ENCODE data around the gene RTCB.

Gene RTCB

GRCh38 chr22:32401486-32401885 lies 10.6 kb downstream of the RTCB start:
- peaks cover 39 to 89% of the 10 kb centered on the region in 2 donors for H3K36me3 ChIP-seq (ENCODE audit: control insufficient read depth in 1 of 2, insufficient read depth in 2 of 2, low read length in 2 of 2)
- no peaks in the 10 kb centered on the region for H3K9me3 ChIP-seq (ENCODE audit: control insufficient read depth in 1 of 2, low read length in 2 of 2)
- no peaks in the 10 kb centered on the region for H3K4me1 ChIP-seq (ENCODE audit: control insufficient read depth in 1 of 2, insufficient read depth in 2 of 2, low read length in 2 of 2)
- no peak overlapping the region for H3K27ac ChIP-seq (ENCODE audit: low read depth, low read length)
- H3K27me3 ChIP-seq (ENCODE audit: control insufficient read depth in 1 of 2, insufficient read depth in 2 of 2, low read length in 2 of 2) = no peaks in the 10 kb centered on the region
- H3K9ac ChIP-seq (ENCODE audit: low read depth in 1 of 2, low read length in 2 of 2) = no peak overlapping the region
- H3K4me3 ChIP-seq (ENCODE audit: low read depth in 1 of 2, low read length in 2 of 2) = no peak overlapping the region

- H3K4me3 ChIP-seq (ENCODE audit: low read depth in 1 of 2, low read length in 2 of 2) = no peak overlapping the region
- no peaks in the 10 kb centered on the region for H3K4me1 ChIP-seq (ENCODE audit: control insufficient read depth in 1 of 2, insufficient read depth in 2 of 2, low read length in 2 of 2)
- no peaks in the 10 kb centered on the region for H3K9me3 ChIP-seq (ENCODE audit: control insufficient read depth in 1 of 2, low read length in 2 of 2)
- H3K27me3 ChIP-seq (ENCODE audit: control insufficient read depth in 1 of 2, insufficient read depth in 2 of 2, low read length in 2 of 2) = no peaks in the 10 kb centered on the region
- H3K9ac ChIP-seq (ENCODE audit: low read depth in 1 of 2, low read length in 2 of 2) = no peak overlapping the region
- H3K36me3 ChIP-seq (ENCODE audit: control insufficient read depth in 1 of 2, insufficient read depth in 2 of 2, low read length in 2 of 2) = peaks cover 63 to 100% of the 10 kb centered on the region in 2 donors
- no peak overlapping the region for H3K27ac ChIP-seq (ENCODE audit: low read depth, low read length)
Measured at GRCh38 chr22:32396746-32397145, 15.3 kb downstream of the RTCB start.

GRCh38 chr22:32396255-32396654 lies 15.8 kb downstream of the RTCB start:
- Histone ChIP-seq H3K27me3 (ENCODE audit: control insufficient read depth in 1 of 2, insufficient read depth in 2 of 2, low read length in 2 of 2) (no peaks in the 10 kb centered on the region), H3K4me1 (ENCODE audit: control insufficient read depth in 1 of 2, insufficient read depth in 2 of 2, low read length in 2 of 2) (no peaks in the 10 kb centered on the region)

GRCh38 chr22:32395107-32395506 lies 16.9 kb downstream of the RTCB start:
- Histone ChIP-seq H3K4me3 (ENCODE audit: low read depth in 1 of 2, low read length in 2 of 2) (no peak overlapping the region), H3K27ac (ENCODE audit: low read depth, low read length) (no peak overlapping the region), H3K4me1 (ENCODE audit: control insufficient read depth in 1 of 2, insufficient read depth in 2 of 2, low read length in 2 of 2) (no peaks in the 10 kb centered on the region), H3K9ac (ENCODE audit: low read depth in 1 of 2, low read length in 2 of 2) (no peak overlapping the region), H3K27me3 (ENCODE audit: control insufficient read depth in 1 of 2, insufficient read depth in 2 of 2, low read length in 2 of 2) (no peaks in the 10 kb centered on the region), H3K9me3 (ENCODE audit: control insufficient read depth in 1 of 2, low read length in 2 of 2) (no peaks in the 10 kb centered on the region), H3K36me3 (ENCODE audit: control insufficient read depth in 1 of 2, insufficient read depth in 2 of 2, low read length in 2 of 2) (peaks cover 53 to 97% of the 10 kb centered on the region in 2 donors)

More at GRCh38 chr22:32396255-32396654, 15.8 kb downstream of the RTCB start:
- Histone ChIP-seq H3K27ac (ENCODE audit: low read depth, low read length) (no peak overlapping the region), H3K36me3 (ENCODE audit: control insufficient read depth in 1 of 2, insufficient read depth in 2 of 2, low read length in 2 of 2) (peaks cover 58 to 100% of the 10 kb centered on the region in 2 donors), H3K4me3 (ENCODE audit: low read depth in 1 of 2, low read length in 2 of 2) (no peak overlapping the region), H3K9me3 (ENCODE audit: control insufficient read depth in 1 of 2, low read length in 2 of 2) (no peaks in the 10 kb centered on the region), H3K9ac (ENCODE audit: low read depth in 1 of 2, low read length in 2 of 2) (no peak overlapping the region)

GRCh38 chr22:32389685-32390084 lies 22.4 kb downstream of the RTCB start:
- no peak overlapping the region for H3K4me3 ChIP-seq (ENCODE audit: low read depth in 1 of 2, low read length in 2 of 2)
- peaks cover 30 to 74% of the 10 kb centered on the region in 2 donors for H3K36me3 ChIP-seq (ENCODE audit: control insufficient read depth in 1 of 2, insufficient read depth in 2 of 2, low read length in 2 of 2)
- no peak overlapping the region for H3K27ac ChIP-seq (ENCODE audit: low read depth, low read length)
- H3K4me1 ChIP-seq (ENCODE audit: control insufficient read depth in 1 of 2, insufficient read depth in 2 of 2, low read length in 2 of 2) = no peaks in the 10 kb centered on the region
- no peaks in the 10 kb centered on the region for H3K9me3 ChIP-seq (ENCODE audit: control insufficient read depth in 1 of 2, low read length in 2 of 2)
- H3K27me3 ChIP-seq (ENCODE audit: control insufficient read depth in 1 of 2, insufficient read depth in 2 of 2, low read length in 2 of 2) = no peaks in the 10 kb centered on the region
- no peak overlapping the region for H3K9ac ChIP-seq (ENCODE audit: low read depth in 1 of 2, low read length in 2 of 2)

GRCh38 chr22:32385681-32386080 lies 26.4 kb downstream of the RTCB start:
- H3K36me3 ChIP-seq (ENCODE audit: control insufficient read depth in 1 of 2, insufficient read depth in 2 of 2, low read length in 2 of 2) = peaks cover 9 to 34% of the 10 kb centered on the region in 2 donors

GRCh38 chr22:32380991-32381390 lies 31.1 kb downstream of the RTCB start:
- no peaks in the 10 kb centered on the region for H3K9me3 ChIP-seq (ENCODE audit: control insufficient read depth in 1 of 2, low read length in 2 of 2)
- H3K4me1 ChIP-seq (ENCODE audit: control insufficient read depth in 1 of 2, insufficient read depth in 2 of 2, low read length in 2 of 2) = peaks cover 0 to 3% of the 10 kb centered on the region in 2 donors
- H3K36me3 ChIP-seq (ENCODE audit: control insufficient read depth in 1 of 2, insufficient read depth in 2 of 2, low read length in 2 of 2) = peaks cover 0 to 8% of the 10 kb centered on the region in 2 donors
- no peak overlapping the region for H3K9ac ChIP-seq (ENCODE audit: low read depth in 1 of 2, low read length in 2 of 2)
- no peak overlapping the region for H3K4me3 ChIP-seq (ENCODE audit: low read depth in 1 of 2, low read length in 2 of 2)
- no peak overlapping the region for H3K27ac ChIP-seq (ENCODE audit: low read depth, low read length)
- no peaks in the 10 kb centered on the region for H3K27me3 ChIP-seq (ENCODE audit: control insufficient read depth in 1 of 2, insufficient read depth in 2 of 2, low read length in 2 of 2)

More at GRCh38 chr22:32385681-32386080, 26.4 kb downstream of the RTCB start:
- no peaks in the 10 kb centered on the region for H3K4me1 ChIP-seq (ENCODE audit: control insufficient read depth in 1 of 2, insufficient read depth in 2 of 2, low read length in 2 of 2)
- H3K9me3 ChIP-seq (ENCODE audit: control insufficient read depth in 1 of 2, low read length in 2 of 2) = no peaks in the 10 kb centered on the region
- H3K9ac ChIP-seq (ENCODE audit: low read depth in 1 of 2, low read length in 2 of 2) = no peak overlapping the region
- H3K4me3 ChIP-seq (ENCODE audit: low read depth in 1 of 2, low read length in 2 of 2) = no peak overlapping the region
- H3K27me3 ChIP-seq (ENCODE audit: control insufficient read depth in 1 of 2, insufficient read depth in 2 of 2, low read length in 2 of 2) = no peaks in the 10 kb centered on the region
- H3K27ac ChIP-seq (ENCODE audit: low read depth, low read length) = no peak overlapping the region

- Histone ChIP-seq H3K27ac (ENCODE audit: low read depth, low read length) (no peak overlapping the region), H3K4me1 (ENCODE audit: control insufficient read depth in 1 of 2, insufficient read depth in 2 of 2, low read length in 2 of 2) (peaks cover 0 to 3% of the 10 kb centered on the region in 2 donors)
Measured at GRCh38 chr22:32378707-32379272, 33.3 kb downstream of the RTCB start.

GRCh38 chr22:32376681-32377080 lies 35.4 kb downstream of the RTCB start:
- no peaks in the 10 kb centered on the region for H3K27me3 ChIP-seq (ENCODE audit: control insufficient read depth in 1 of 2, insufficient read depth in 2 of 2, low read length in 2 of 2)
- H3K4me3 ChIP-seq (ENCODE audit: low read depth in 1 of 2, low read length in 2 of 2) = no peak overlapping the region
- peaks cover 0 to 3% of the 10 kb centered on the region in 2 donors for H3K4me1 ChIP-seq (ENCODE audit: control insufficient read depth in 1 of 2, insufficient read depth in 2 of 2, low read length in 2 of 2)
- no peaks in the 10 kb centered on the region for H3K36me3 ChIP-seq (ENCODE audit: control insufficient read depth in 1 of 2, insufficient read depth in 2 of 2, low read length in 2 of 2)
- no peaks in the 10 kb centered on the region for H3K9me3 ChIP-seq (ENCODE audit: control insufficient read depth in 1 of 2, low read length in 2 of 2)
- H3K27ac ChIP-seq (ENCODE audit: low read depth, low read length) = no peak overlapping the region
- no peak overlapping the region for H3K9ac ChIP-seq (ENCODE audit: low read depth in 1 of 2, low read length in 2 of 2)

More at GRCh38 chr22:32378707-32379272, 33.3 kb downstream of the RTCB start:
- Histone ChIP-seq H3K4me3 (ENCODE audit: low read depth in 1 of 2, low read length in 2 of 2) (no peak overlapping the region), H3K9me3 (ENCODE audit: control insufficient read depth in 1 of 2, low read length in 2 of 2) (no peaks in the 10 kb centered on the region), H3K27me3 (ENCODE audit: control insufficient read depth in 1 of 2, insufficient read depth in 2 of 2, low read length in 2 of 2) (no peaks in the 10 kb centered on the region), H3K9ac (ENCODE audit: low read depth in 1 of 2, low read length in 2 of 2) (no peak overlapping the region), H3K36me3 (ENCODE audit: control insufficient read depth in 1 of 2, insufficient read depth in 2 of 2, low read length in 2 of 2) (no peaks in the 10 kb centered on the region)

- Histone ChIP-seq H3K4me1 (ENCODE audit: control insufficient read depth in 1 of 2, insufficient read depth in 2 of 2, low read length in 2 of 2) (peaks cover 0 to 3% of the 10 kb centered on the region in 2 donors), H3K27ac (ENCODE audit: low read depth, low read length) (no peak overlapping the region), H3K4me3 (ENCODE audit: low read depth in 1 of 2, low read length in 2 of 2) (no peak overlapping the region), H3K27me3 (ENCODE audit: control insufficient read depth in 1 of 2, insufficient read depth in 2 of 2, low read length in 2 of 2) (no peaks in the 10 kb centered on the region), H3K36me3 (ENCODE audit: control insufficient read depth in 1 of 2, insufficient read depth in 2 of 2, low read length in 2 of 2) (no peaks in the 10 kb centered on the region), H3K9me3 (ENCODE audit: control insufficient read depth in 1 of 2, low read length in 2 of 2) (no peaks in the 10 kb centered on the region), H3K9ac (ENCODE audit: low read depth in 1 of 2, low read length in 2 of 2) (no peak overlapping the region)
Measured at GRCh38 chr22:32375678-32376450, 36.2 kb downstream of the RTCB start.
